Left lung (tissue), 10 donors: ENCODE data around the gene ISCA2. TPM values are rescaled to one million over a fixed set of nuclear protein-coding genes. Genes with fewer than 3 reads are reported as not detected.

Experiments
- ATAC-seq: fragments of 200-7000 bp; cut with Tn5 transposase; one replicate; pipeline ENCODE4 v1.9.1; 2020; ENCODE audit warnings: moderate library complexity
- DNase-seq, 4 donors: peaks; one replicate each; pipeline ENCODE4 v3.0.0-alpha.2; 2013 to 2020
- H3K27ac ChIP-seq, 2 donors: fragments of 200-600 bp; sonication (generic) in 1 of 2; one replicate each; pipeline versions ENCODE4 v1.5.0 to v1.8.0; 2020 to 2021
- H3K27me3 ChIP-seq, 2 donors: fragments of 200-600 bp; sonication (generic) in 1 of 2; one replicate each; pipeline versions ENCODE4 v1.5.0 to v1.8.0; 2020 to 2021
- H3K36me3 ChIP-seq, 2 donors: fragments of 200-600 bp; sonication (generic) in 1 of 2; one replicate each; pipeline versions ENCODE4 v1.5.0 to v1.8.0; 2020 to 2021
- H3K4me1 ChIP-seq, 2 donors: fragments of 200-600 bp; one replicate each; pipeline ENCODE4 v1.8.0; 2021
- H3K4me3 ChIP-seq, 2 donors: fragments of 200-600 bp; sonication (generic) in 1 of 2; one replicate each; pipeline versions ENCODE4 v1.5.0 to v1.8.0; 2020 to 2021; ENCODE audit warnings: mild to moderate bottlenecking in 1 of 2
- H3K9me3 ChIP-seq, 2 donors: fragments of 200-600 bp; sonication (generic) in 1 of 2; one replicate each; pipeline versions ENCODE4 v1.5.0 to v1.8.0; 2020 to 2021
- intact Hi-C, 2 donors: fragments of 100-400 bp; cut with DNase I; formaldehyde crosslinking; loops; one replicate each; pipeline versions ENCODE4 v1.11.2 to v1.14.2; 2022
- polyA plus RNA-seq, 6 donors: library from polyadenylated mRNA; unstranded; fragments of 120-200 nt; gene quantifications; one replicate each; pipeline ENCODE4 v1.2.1, GENCODE V29; 2013; ENCODE audit not compliant: insufficient read length in 6 of 6
- total RNA-seq, 2 donors: library from RNA; stranded (reverse); fragmentation: NEBNext Ultra II Directional; extraction: Animal tissue kit (Norgen Biotek cat#: 25700); gene quantifications; one replicate each; pipeline ENCODE4 v1.2.1, GENCODE V29; 2021
- TF ChIP-seq, protein P1 (sequence below), 2 donors: fragments of 200-600 bp; sonication (generic) in 1 of 2; IDR thresholded peaks; one replicate each; pipeline versions ENCODE4 v1.5.0 to v1.8.0; 2021; ENCODE audit warnings: antibody characterized with exemption in 2 of 2
- donor health status: DM: no; HTN: yes; CAD: no.
- donor health status: DM: no; HTN: no; CAD: no.

Gene ISCA2
- total and polyA plus RNA-seq, 8 donors: 22.7 to 35.2 (median 30.8) TPM

DNA sequence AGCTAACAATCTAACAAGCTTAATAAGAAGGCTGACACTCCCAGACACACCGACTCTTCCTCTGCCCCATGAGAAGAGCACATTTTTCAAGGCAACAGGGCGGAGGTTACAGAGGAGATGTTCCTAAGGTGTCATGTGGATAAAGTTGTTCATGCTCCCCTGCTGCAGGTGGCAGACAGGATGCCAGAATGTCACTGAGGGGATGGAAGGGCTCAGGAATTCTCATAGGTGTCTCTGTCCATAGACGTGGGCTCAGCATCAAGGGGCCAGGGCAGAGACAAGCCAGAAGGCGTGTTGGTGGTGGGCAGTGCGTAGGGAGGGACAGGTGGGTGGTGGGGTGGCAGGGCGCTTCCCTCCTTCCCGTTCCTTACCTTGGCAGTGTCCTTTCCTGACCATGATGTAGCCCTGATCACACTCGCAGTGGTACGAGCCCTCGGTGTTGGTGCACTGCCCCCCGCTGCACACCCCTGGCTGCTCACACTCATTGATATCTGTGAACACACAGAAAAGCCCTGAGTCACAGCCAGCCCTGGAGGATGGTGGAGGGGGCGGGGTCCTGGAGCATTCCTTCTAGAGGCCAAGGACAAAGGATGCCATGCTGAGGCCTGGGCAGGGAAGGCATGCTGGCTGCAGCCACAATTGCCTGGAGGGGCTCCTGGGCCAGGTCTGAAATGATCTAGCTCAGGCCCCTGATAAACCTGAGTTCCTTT is 23.0 kb downstream of the ISCA2 start:
- no peak overlapping the region for H3K4me3 ChIP-seq
- no peak for ATAC-seq
- TF ChIP-seq, protein P1, sequence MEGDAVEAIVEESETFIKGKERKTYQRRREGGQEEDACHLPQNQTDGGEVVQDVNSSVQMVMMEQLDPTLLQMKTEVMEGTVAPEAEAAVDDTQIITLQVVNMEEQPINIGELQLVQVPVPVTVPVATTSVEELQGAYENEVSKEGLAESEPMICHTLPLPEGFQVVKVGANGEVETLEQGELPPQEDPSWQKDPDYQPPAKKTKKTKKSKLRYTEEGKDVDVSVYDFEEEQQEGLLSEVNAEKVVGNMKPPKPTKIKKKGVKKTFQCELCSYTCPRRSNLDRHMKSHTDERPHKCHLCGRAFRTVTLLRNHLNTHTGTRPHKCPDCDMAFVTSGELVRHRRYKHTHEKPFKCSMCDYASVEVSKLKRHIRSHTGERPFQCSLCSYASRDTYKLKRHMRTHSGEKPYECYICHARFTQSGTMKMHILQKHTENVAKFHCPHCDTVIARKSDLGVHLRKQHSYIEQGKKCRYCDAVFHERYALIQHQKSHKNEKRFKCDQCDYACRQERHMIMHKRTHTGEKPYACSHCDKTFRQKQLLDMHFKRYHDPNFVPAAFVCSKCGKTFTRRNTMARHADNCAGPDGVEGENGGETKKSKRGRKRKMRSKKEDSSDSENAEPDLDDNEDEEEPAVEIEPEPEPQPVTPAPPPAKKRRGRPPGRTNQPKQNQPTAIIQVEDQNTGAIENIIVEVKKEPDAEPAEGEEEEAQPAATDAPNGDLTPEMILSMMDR (IDR thresholded peaks at IDR 0.05): no peak
- no peaks in the 10 kb centered on the region for H3K9me3 ChIP-seq
- H3K36me3 ChIP-seq: no peaks in the 10 kb centered on the region
- H3K4me1 ChIP-seq: peaks cover 11 to 12% of the 10 kb centered on the region in 2 donors
- intact Hi-C loops: no loop called here
- H3K27me3 ChIP-seq: no peaks in the 10 kb centered on the region
- no peak overlapping the region for H3K27ac ChIP-seq
- no peak for DNase-seq

DNA sequence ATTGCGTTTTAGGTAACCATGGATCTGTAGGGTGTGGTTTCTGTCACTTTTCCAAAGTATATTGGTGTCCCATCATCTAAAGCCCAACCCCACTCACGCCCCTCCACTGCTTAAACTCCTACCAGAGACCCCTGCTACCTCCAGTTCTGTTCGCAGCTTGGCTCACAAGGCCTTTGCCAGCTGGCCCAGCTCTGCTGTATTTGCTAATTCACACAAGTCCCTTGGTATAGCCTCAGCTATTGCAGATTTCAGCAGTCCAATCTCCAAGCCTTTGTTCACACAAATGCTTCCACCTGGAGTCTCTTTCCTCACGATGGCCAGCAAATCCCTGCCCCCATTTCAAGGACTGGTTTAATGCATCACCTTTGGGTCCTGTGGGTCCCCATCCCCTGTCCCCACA is 24.2 kb downstream of the ISCA2 start:
- Histone ChIP-seq H3K27me3 (no peaks in the 10 kb centered on the region), H3K36me3 (no peaks in the 10 kb centered on the region), H3K27ac (no peak overlapping the region), H3K9me3 (no peaks in the 10 kb centered on the region), H3K4me3 (no peak overlapping the region), H3K4me1 (peaks cover 11 to 12% of the 10 kb centered on the region in 2 donors)
- no peak for ATAC-seq
- TF ChIP-seq, protein P1 (IDR thresholded peaks at IDR 0.05): no peak
- no peak for DNase-seq
- intact Hi-C loops: no loop called here

DNA sequence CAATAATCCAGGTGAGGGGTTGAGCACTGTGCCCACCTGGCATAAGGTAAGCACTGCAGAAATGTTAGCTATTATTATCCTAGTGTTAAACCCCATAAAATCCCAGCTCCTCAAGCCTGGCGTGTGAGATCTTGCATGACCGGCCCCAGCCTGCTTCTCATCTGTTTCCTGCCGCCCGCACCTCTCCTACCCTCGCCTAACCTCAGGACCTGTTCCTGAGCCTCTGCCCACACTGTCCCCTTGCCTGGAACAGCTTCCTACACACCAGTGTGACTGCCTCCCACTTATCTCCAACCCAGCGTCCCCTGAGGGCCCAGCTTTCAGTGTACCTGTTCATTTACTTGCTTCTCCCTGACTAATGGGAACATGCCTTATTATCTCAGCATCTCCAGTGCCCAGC is 24.7 kb downstream of the ISCA2 start:
- intact Hi-C loops: no loop called here
- no peaks in the 10 kb centered on the region for H3K9me3 ChIP-seq
- DNase-seq (no peak), ATAC-seq (no peak)
- no peak overlapping the region for H3K4me3 ChIP-seq
- H3K4me1 ChIP-seq: peaks cover 11 to 12% of the 10 kb centered on the region in 2 donors
- H3K36me3 ChIP-seq: no peaks in the 10 kb centered on the region
- H3K27ac ChIP-seq: no peak overlapping the region
- TF ChIP-seq, protein P1 (IDR thresholded peaks at IDR 0.05): no peak
- H3K27me3 ChIP-seq: no peaks in the 10 kb centered on the region

DNA sequence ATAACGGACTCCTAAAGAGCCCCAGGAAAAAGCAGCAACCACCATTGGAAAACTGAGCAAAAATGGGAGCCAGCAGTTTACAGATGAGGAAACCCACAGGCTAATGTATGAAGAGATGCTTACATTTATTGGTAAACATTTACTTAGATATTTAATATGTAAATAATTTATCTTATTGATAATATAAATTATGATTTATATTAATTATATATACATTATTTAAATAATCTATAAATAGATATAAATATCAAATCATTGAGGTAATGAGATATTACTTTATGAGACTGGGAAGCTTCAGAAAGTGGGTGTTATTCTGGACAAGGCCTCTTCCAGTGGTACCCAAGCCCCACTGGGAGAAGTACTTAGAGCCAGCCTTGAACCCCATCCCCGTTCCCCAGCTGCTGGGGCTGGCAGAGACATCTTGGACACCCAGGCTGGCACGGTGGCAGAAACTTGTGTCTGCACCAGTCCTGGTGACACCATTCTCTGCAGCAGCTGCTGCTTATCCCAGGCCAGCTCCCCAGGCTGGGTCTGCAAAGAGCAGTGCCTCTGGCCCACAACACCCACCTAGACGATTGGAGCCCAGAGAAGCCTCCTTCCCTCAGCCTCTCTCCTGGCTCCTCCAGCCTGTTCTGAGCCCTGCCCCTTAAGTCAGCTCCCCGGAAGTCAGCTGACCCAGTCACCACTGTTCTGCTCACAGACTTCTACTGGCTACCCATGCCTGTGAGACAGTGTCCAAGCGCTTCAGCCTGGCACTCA is 25.9 kb downstream of the ISCA2 start:
- DNase-seq: no peak
- H3K36me3 ChIP-seq: no peaks in the 10 kb centered on the region
- ATAC-seq: no peak

DNA sequence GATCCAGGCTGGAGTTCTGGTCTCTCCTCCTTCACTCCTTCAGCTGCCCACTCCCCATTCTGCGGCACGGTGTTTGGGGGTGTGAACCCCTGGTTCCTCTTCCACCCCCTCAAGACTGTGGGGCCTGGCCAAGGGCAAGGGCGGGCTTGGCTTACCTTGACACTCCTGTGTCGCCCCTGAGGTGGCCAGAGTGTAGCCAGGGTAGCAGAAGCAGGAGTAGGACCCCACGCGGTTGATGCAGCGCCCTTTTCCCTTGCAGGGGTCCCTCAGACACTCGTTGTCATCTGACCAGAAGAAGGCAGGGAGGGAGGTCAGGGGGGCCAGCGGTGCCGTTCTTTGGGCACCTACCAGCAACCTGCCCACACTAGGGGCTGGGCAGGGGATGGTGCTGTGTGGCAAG is 28.2 kb downstream of the ISCA2 start:
- no peak overlapping the region for H3K4me3 ChIP-seq
- DNase-seq (no peak), ATAC-seq (no peak)
- no peak overlapping the region for H3K27ac ChIP-seq
- H3K36me3 ChIP-seq: no peaks in the 10 kb centered on the region
- H3K9me3 ChIP-seq: no peaks in the 10 kb centered on the region
- TF ChIP-seq, protein P1 (IDR thresholded peaks at IDR 0.05): no peak
- no peaks in the 10 kb centered on the region for H3K27me3 ChIP-seq
- peaks cover 0 to 13% of the 10 kb centered on the region in 2 donors for H3K4me1 ChIP-seq
- intact Hi-C loops: no loop called here

More for the DNA sequence above, 25.9 kb downstream of the ISCA2 start:
- no peak overlapping the region for H3K4me3 ChIP-seq
- peaks cover 9 to 12% of the 10 kb centered on the region in 2 donors for H3K4me1 ChIP-seq
- H3K9me3 ChIP-seq: no peaks in the 10 kb centered on the region
- intact Hi-C loops: no loop called here
- H3K27ac ChIP-seq: no peak overlapping the region
- TF ChIP-seq, protein P1 (IDR thresholded peaks at IDR 0.05): no peak
- no peaks in the 10 kb centered on the region for H3K27me3 ChIP-seq
